ENCODE data around the gene COA8. TPM values are rescaled to one million over a fixed set of nuclear protein-coding genes. Genes with fewer than 3 reads are reported as not detected.

COA8 gene
- polyA plus RNA-seq, 3 donors, result 13.2 to 58.1 (median 52.3) TPM

GRCh38 chr14:103563844-103564505, 1.2 kb downstream of the COA8 start:
- Histone ChIP-seq H2AFZ (ENCODE audit: insufficient read depth, low read depth, low read length, poor library complexity, severe bottlenecking) (no peak overlapping the region), H3K27me3 (ENCODE audit: control insufficient read depth in 2 of 2, insufficient read depth in 2 of 2, low read length in 2 of 2) (no peaks in the 10 kb centered on the region), H3K4me1 (ENCODE audit: control insufficient read depth in 1 of 2, insufficient read depth in 2 of 2, low read length in 2 of 2) (peaks cover 24 to 31% of the 10 kb centered on the region in 2 donors), H3K79me2 (ENCODE audit: insufficient read depth, low read length) (peaks cover 95% of the 10 kb centered on the region), H3K9ac (ENCODE audit: insufficient read depth, low read length, poor library complexity, severe bottlenecking) (no peak overlapping the region), H3K36me3 (replicated peaks in 1 of 2; ENCODE audit: control insufficient read depth in 1 of 2, insufficient read depth in 2 of 2, low read length in 2 of 2) (peaks cover 13 to 23% of the 10 kb centered on the region in 2 donors), H3K27ac (ENCODE audit: low read depth in 1 of 2, low read length in 2 of 2) (no peak overlapping the region), H3K9me3 (replicated peaks in 1 of 2; ENCODE audit: control insufficient read depth in 1 of 2, insufficient read depth in 1 of 2, low read length in 2 of 2) (no peaks in the 10 kb centered on the region), H3K4me2 (replicated peaks; ENCODE audit: extremely low read depth, low read length, poor library complexity, severe bottlenecking) (peak overlapping the region; percentile 82), H3K4me3 (replicated peaks in 1 of 3; ENCODE audit: low read depth in 2 of 3, low read length in 3 of 3) (peak overlapping the region in 2 of 3 experiments; percentile 89 to 98), H4K20me1 (ENCODE audit: insufficient read depth, low read length) (peaks cover 60% of the 10 kb centered on the region)
- Mint-ChIP-seq H3K27me3 (ENCODE audit: low read depth in 3 of 3) (no peaks in the 10 kb centered on the region), H3K27ac (peak overlapping the region in 2 of 7 donors; percentile 16 to 73), H3K4me3 (peak overlapping the region in 1 of 2 donors; percentile 90), H3K9me3 (no peaks in the 10 kb centered on the region), H3K36me3 (peaks cover 17 to 29% of the 10 kb centered on the region in 2 donors), H3K4me1 (peaks cover 33% of the 10 kb centered on the region)
- TF ChIP-seq CTCF (IDR thresholded peaks at IDR 0.05), result no peak
- WGBS (ENCODE audit: insufficient coverage), result 71% methylated on average over 14 of the region's 21 CpGs
- intact Hi-C loops (cut with micrococcal nuclease), result loop anchor here (2.0 to 5.0 kb wide), 3 partner anchors 42 to 65 kb away; partner anchors contain the start of genes KLC1 (in 2 of the 2) and CKB (in 1 of the 2)
- DNase-seq, result no peak

- H3K27me3 Mint-ChIP-seq (ENCODE audit: low read depth in 3 of 3), result no peaks in the 10 kb centered on the region
- peaks cover 10 to 23% of the 10 kb centered on the region in 2 donors for H3K36me3 ChIP-seq (replicated peaks in 1 of 2; ENCODE audit: control insufficient read depth in 1 of 2, insufficient read depth in 2 of 2, low read length in 2 of 2)
- no peaks in the 10 kb centered on the region for H3K9me3 ChIP-seq (replicated peaks in 1 of 2; ENCODE audit: control insufficient read depth in 1 of 2, insufficient read depth in 1 of 2, low read length in 2 of 2)
- H3K27ac Mint-ChIP-seq, result no peak overlapping the region
- no peak for TF ChIP-seq CTCF (IDR thresholded peaks at IDR 0.05)
- WGBS (ENCODE audit: insufficient coverage), result 96% methylated on average over 3 of the region's 8 CpGs
- no peak overlapping the region for H3K9ac ChIP-seq (ENCODE audit: insufficient read depth, low read length, poor library complexity, severe bottlenecking)
- H3K4me3 Mint-ChIP-seq, result no peak overlapping the region
- no peaks in the 10 kb centered on the region for H3K27me3 ChIP-seq (ENCODE audit: control insufficient read depth in 2 of 2, insufficient read depth in 2 of 2, low read length in 2 of 2)
- no peaks in the 10 kb centered on the region for H3K9me3 Mint-ChIP-seq
- DNase-seq, result no peak
- H3K27ac ChIP-seq (ENCODE audit: low read depth in 1 of 2, low read length in 2 of 2), result no peak overlapping the region
- H3K4me1 Mint-ChIP-seq, result peaks cover 7% of the 10 kb centered on the region
- no peak overlapping the region for H3K4me2 ChIP-seq (replicated peaks; ENCODE audit: extremely low read depth, low read length, poor library complexity, severe bottlenecking)
- intact Hi-C loops (cut with micrococcal nuclease), result no loop called here
- H3K36me3 Mint-ChIP-seq, result peaks cover 11 to 31% of the 10 kb centered on the region in 2 donors
- peaks cover 60% of the 10 kb centered on the region for H3K79me2 ChIP-seq (ENCODE audit: insufficient read depth, low read length)
- peaks cover 3 to 4% of the 10 kb centered on the region in 2 donors for H3K4me1 ChIP-seq (ENCODE audit: control insufficient read depth in 1 of 2, insufficient read depth in 2 of 2, low read length in 2 of 2)
- H3K4me3 ChIP-seq (replicated peaks in 1 of 3; ENCODE audit: low read depth in 2 of 3, low read length in 3 of 3), result no peak overlapping the region
- peaks cover 56% of the 10 kb centered on the region for H4K20me1 ChIP-seq (ENCODE audit: insufficient read depth, low read length)
- H2AFZ ChIP-seq (ENCODE audit: insufficient read depth, low read depth, low read length, poor library complexity, severe bottlenecking), result no peak overlapping the region
Measured at GRCh38 chr14:103568952-103569351, 6.2 kb downstream of the COA8 start.
